ENCODE measurements around the gene SLC9A2. TPM values are rescaled to one million over a fixed set of nuclear protein-coding genes. Genes with fewer than 3 reads are reported as not detected.

SLC9A2 gene
- total RNA-seq, 1 experiment from 2014 or later = 7.1 TPM

- Histone ChIP-seq H3K27me3 (ENCODE audit: low read length) (0 out of 2 replicates have a peak, but pooled peaks cover 10% of the 10 kb centered on the region), H3K9me2 (replicated peaks; ENCODE audit: low read length) (no peaks in the 10 kb centered on the region), H3K4me3 (ENCODE audit: low read length) (peak overlapping the region; percentile 75), H4K20me1 (ENCODE audit: low read length) (no peaks in the 10 kb centered on the region), H3K27ac (ENCODE audit: low read length) (no peak overlapping the region), H3K9me3 (ENCODE audit: low read length) (no peaks in the 10 kb centered on the region), H3F3A (ENCODE audit: low read length, unreplicated experiment) (no peaks in the 10 kb centered on the region), H3K79me2 (ENCODE audit: low read length) (peaks cover 6% of the 10 kb centered on the region; the same call in 1 of the 2 replicates), H3K4me2 (ENCODE audit: low read length) (peak overlapping the region; percentile 97), H3K9ac (ENCODE audit: low read length) (no peak overlapping the region), H2AFZ (ENCODE audit: low read length) (peak overlapping the region; percentile 68), H3K36me3 (ENCODE audit: low read depth, low read length) (no peaks in the 10 kb centered on the region), H3K4me1 (ENCODE audit: insufficient read depth, low read length) (peaks cover 18% of the 10 kb centered on the region; the same call in 1 of the 2 replicates)
- TF ChIP-seq EZH2phosphoT487 (IDR thresholded peaks at IDR 0.05; ENCODE audit: borderline replicate concordance, low read length) (no peak), EZH2 (IDR thresholded peaks at IDR 0.05; ENCODE audit: low read length, unreplicated experiment) (no peak), CTCF (conservative IDR thresholded peaks at IDR 0.05; ENCODE audit: low read depth, low read length) (no peak)
- ChIA-PET CTCF (interaction anchor here (0.6 kb wide), 1 partner anchor 83 kb away, joined by 3 read pairs; no protein-coding TSS in a partner anchor), POLR2A (ENCODE audit: unreplicated experiment) (no interaction called here)
- DNase-seq = peak; percentile 55
- no peak for ATAC-seq
- intact Hi-C loops (cut with micrococcal nuclease) = no loop called here
- no TSS peak for BruUV-seq (replicated peaks)
Measured at GRCh38 chr2:102620332-102620731, 979 bp downstream of the SLC9A2 start.

- BruUV-seq (replicated peaks) = no TSS peak
- H3K4me3 ChIP-seq (ENCODE audit: low read length) = no peak overlapping the region
- peak overlapping the region; percentile 97 for H3K4me2 ChIP-seq (ENCODE audit: low read length)
- DNase-seq (peak; percentile 52), ATAC-seq (no peak)
- TF ChIP-seq EZH2 (IDR thresholded peaks at IDR 0.05; ENCODE audit: low read length, unreplicated experiment) = no peak
- TF ChIP-seq CTCF (conservative IDR thresholded peaks at IDR 0.05; ENCODE audit: low read depth, low read length) = no peak
- TF ChIP-seq EZH2phosphoT487 (IDR thresholded peaks at IDR 0.05; ENCODE audit: borderline replicate concordance, low read length) = no peak
- no peaks in the 10 kb centered on the region for H3K36me3 ChIP-seq (ENCODE audit: low read depth, low read length)
- POLR2A ChIA-PET (ENCODE audit: unreplicated experiment) = interaction anchor here (0.6 kb wide), 1 partner anchor 112 kb away, joined by 6 read pairs; no protein-coding TSS in a partner anchor
- H2AFZ ChIP-seq (ENCODE audit: low read length) = no peak overlapping the region
- no peaks in the 10 kb centered on the region for H4K20me1 ChIP-seq (ENCODE audit: low read length)
- peaks cover 6% of the 10 kb centered on the region; the same call in 1 of the 2 replicates for H3K79me2 ChIP-seq (ENCODE audit: low read length)
- H3K9me2 ChIP-seq (replicated peaks; ENCODE audit: low read length) = no peaks in the 10 kb centered on the region
- intact Hi-C loops (cut with micrococcal nuclease) = no loop called here
- no peak overlapping the region for H3K9ac ChIP-seq (ENCODE audit: low read length)
- H3F3A ChIP-seq (ENCODE audit: low read length, unreplicated experiment) = no peaks in the 10 kb centered on the region
- CTCF ChIA-PET = no interaction called here
- H3K27me3 ChIP-seq (ENCODE audit: low read length) = 0 out of 2 replicates have a peak, but pooled peaks cover 10% of the 10 kb centered on the region
- no peaks in the 10 kb centered on the region for H3K9me3 ChIP-seq (ENCODE audit: low read length)
- H3K27ac ChIP-seq (ENCODE audit: low read length) = no peak overlapping the region
- peaks cover 18% of the 10 kb centered on the region; the same call in 1 of the 2 replicates for H3K4me1 ChIP-seq (ENCODE audit: insufficient read depth, low read length)
Measured at GRCh38 chr2:102621630-102622029, 2.3 kb downstream of the SLC9A2 start.

GRCh38 chr2:102622646-102623045 is 3.3 kb downstream of the SLC9A2 start:
- no peak for ATAC-seq
- Histone ChIP-seq H3F3A (ENCODE audit: low read length, unreplicated experiment) (no peaks in the 10 kb centered on the region), H3K4me2 (ENCODE audit: low read length) (peak overlapping the region; percentile 97), H3K4me1 (ENCODE audit: insufficient read depth, low read length) (peaks cover 18% of the 10 kb centered on the region; the same call in 1 of the 2 replicates), H3K9me3 (ENCODE audit: low read length) (no peaks in the 10 kb centered on the region), H3K36me3 (ENCODE audit: low read depth, low read length) (no peaks in the 10 kb centered on the region), H3K9ac (ENCODE audit: low read length) (no peak overlapping the region), H4K20me1 (ENCODE audit: low read length) (no peaks in the 10 kb centered on the region), H3K27ac (ENCODE audit: low read length) (no peak overlapping the region), H3K9me2 (replicated peaks; ENCODE audit: low read length) (no peaks in the 10 kb centered on the region), H2AFZ (ENCODE audit: low read length) (no peak overlapping the region), H3K4me3 (ENCODE audit: low read length) (no peak overlapping the region), H3K27me3 (ENCODE audit: low read length) (0 out of 2 replicates have a peak, but pooled peaks cover 10% of the 10 kb centered on the region), H3K79me2 (ENCODE audit: low read length) (peaks cover 6% of the 10 kb centered on the region; the same call in 1 of the 2 replicates)
- POLR2A ChIA-PET (ENCODE audit: unreplicated experiment) = no interaction called here
- TF ChIP-seq EZH2 (IDR thresholded peaks at IDR 0.05; ENCODE audit: low read length, unreplicated experiment) = no peak
- no peak for TF ChIP-seq CTCF (conservative IDR thresholded peaks at IDR 0.05; ENCODE audit: low read depth, low read length)
- no peak for TF ChIP-seq EZH2phosphoT487 (IDR thresholded peaks at IDR 0.05; ENCODE audit: borderline replicate concordance, low read length)
- intact Hi-C loops (cut with micrococcal nuclease) = no loop called here
- no peak for DNase-seq
- no TSS peak for BruUV-seq (replicated peaks)
- CTCF ChIA-PET = no interaction called here

Measured in PC-3 (cell line).